Right lobe of liver (tissue), 4 donors: ENCODE results near the gene BCL6.

Experiments
- POLR2A ChIP-seq: fragments of 450-650 bp; IDR thresholded peaks from one replicate; pipeline ENCODE4 v1.6.1; 2017; ENCODE audit warnings: antibody characterized with exemption, mild to moderate bottlenecking
- TF ChIP-seq, protein P1 (sequence below), 4 donors: fragments of 200-600 bp in 3 of 4; fragments of 450-650 bp in 1 of 4; IDR thresholded peaks; one replicate each; pipeline versions ENCODE4 v1.5.1 to v1.8.0; 2016 to 2022; ENCODE audit warnings: antibody characterized with exemption in 4 of 4, mild to moderate bottlenecking in 2 of 4
- donor health status: DM: no; HTN: no; CAD: no.
- donor health status: DM: no; HTN: no; CAD: no.
- donor health status: DM: no; HTN: yes; CAD: no.

DNA sequence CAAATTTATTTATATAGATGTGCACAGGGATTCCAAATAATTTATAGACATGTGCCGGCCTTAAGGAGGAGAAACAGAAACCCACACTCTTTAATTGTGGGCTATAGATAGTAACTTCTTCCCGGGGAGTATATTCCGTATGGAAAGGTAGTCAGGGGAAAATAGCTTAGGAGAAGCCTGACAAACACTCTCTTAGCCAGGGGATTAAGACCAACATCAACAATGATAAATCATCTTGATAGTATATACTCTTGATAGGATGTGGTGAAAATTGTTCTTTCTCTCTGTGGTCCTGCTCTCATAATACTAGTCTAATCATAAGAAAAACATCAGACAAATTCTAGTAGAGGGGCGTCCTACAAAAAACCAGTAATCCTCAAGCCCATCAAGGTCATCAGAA, 8.2 kb upstream of the BCL6 start:
- TF ChIP-seq, protein P1, sequence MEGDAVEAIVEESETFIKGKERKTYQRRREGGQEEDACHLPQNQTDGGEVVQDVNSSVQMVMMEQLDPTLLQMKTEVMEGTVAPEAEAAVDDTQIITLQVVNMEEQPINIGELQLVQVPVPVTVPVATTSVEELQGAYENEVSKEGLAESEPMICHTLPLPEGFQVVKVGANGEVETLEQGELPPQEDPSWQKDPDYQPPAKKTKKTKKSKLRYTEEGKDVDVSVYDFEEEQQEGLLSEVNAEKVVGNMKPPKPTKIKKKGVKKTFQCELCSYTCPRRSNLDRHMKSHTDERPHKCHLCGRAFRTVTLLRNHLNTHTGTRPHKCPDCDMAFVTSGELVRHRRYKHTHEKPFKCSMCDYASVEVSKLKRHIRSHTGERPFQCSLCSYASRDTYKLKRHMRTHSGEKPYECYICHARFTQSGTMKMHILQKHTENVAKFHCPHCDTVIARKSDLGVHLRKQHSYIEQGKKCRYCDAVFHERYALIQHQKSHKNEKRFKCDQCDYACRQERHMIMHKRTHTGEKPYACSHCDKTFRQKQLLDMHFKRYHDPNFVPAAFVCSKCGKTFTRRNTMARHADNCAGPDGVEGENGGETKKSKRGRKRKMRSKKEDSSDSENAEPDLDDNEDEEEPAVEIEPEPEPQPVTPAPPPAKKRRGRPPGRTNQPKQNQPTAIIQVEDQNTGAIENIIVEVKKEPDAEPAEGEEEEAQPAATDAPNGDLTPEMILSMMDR (IDR thresholded peaks at IDR 0.05), result no peak
- TF ChIP-seq POLR2A, result no peak
